Central memory CD8-positive, alpha-beta T cell (primary cell): ENCODE data around the gene MTRF1.
"Not testable (repeated sequence)": the region's sequence is repeated elsewhere in the genome, so short reads cannot be mapped to it uniquely, and the experiment has no call there.

Experiments
- ATAC-seq: fragments of 150-1000 bp; cut with Tn5 transposase; replicated peaks from 2 replicates; pipeline ENCODE4 v1.10.0; 2022; ENCODE audit warnings: mild to moderate bottlenecking, moderate FRiP score, moderate number of reproducible peaks; ENCODE audit not compliant: poor library complexity, severe bottlenecking; ENCODE audit errors: extremely low read depth
- DNase-seq, 2 donors: peaks; one replicate each; pipeline ENCODE4 v3.0.0; 2021; ENCODE audit warnings: low spot score in 2 of 2
- H3K27ac Mint-ChIP-seq: one replicate; pipeline ENCODE4 v1.8.0; 2022; ENCODE audit warnings: low read depth, mild to moderate bottlenecking, moderate library complexity, mixed read lengths
- H3K27me3 Mint-ChIP-seq: one replicate; pipeline ENCODE4 v1.8.0; 2022; ENCODE audit warnings: mixed read lengths
- H3K36me3 Mint-ChIP-seq: one replicate; pipeline ENCODE4 v1.8.0; 2022; ENCODE audit warnings: mild to moderate bottlenecking, moderate library complexity, mixed read lengths; ENCODE audit not compliant: insufficient read depth
- H3K4me1 Mint-ChIP-seq: one replicate; pipeline ENCODE4 v1.8.0; 2022; ENCODE audit warnings: mixed read lengths
- H3K4me3 Mint-ChIP-seq: one replicate; pipeline ENCODE4 v1.8.0; 2022; ENCODE audit warnings: mild to moderate bottlenecking, moderate library complexity, mixed read lengths
- H3K9me3 Mint-ChIP-seq: one replicate; pipeline ENCODE4 v1.8.0; 2022; ENCODE audit warnings: mixed read lengths

MTRF1 gene

DNA sequence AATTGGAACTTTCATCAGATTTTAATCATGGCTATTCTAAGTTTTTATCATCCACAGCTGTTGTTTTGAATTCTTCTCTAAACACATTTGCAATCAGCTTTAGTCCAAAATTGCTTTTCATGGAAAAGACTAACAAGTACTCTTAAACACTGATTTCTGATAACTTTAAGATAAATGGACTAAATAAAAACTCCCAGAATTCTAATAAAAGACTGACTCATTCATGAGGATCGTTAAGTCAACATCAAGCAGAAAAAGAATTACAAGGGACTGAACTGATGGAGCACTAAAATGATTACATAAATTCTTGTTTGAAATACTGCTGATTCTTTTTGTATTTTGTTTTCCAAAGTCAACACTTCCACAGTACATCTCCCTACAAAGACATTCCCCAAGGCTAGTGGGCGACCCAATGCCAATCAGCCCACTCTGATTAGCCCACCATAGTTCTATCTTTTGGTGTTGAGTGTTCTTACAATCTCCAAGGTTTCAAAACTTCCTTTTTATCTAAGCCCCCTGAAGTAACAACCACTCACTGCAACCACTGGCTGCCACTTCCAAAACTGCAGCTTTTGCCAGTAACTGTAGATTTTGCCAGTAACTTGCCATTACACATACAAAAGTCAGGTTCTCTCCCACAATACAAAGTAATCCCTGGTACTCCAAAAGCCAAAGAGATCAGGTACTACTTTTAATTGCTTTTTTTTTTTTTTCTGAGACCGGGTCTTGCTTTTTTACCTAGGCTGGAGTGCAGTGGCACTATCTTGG lies 33.7 kb upstream of the MTRF1 start:
- no peaks in the 10 kb centered on the region for H3K4me1 Mint-ChIP-seq
- no peak for ATAC-seq
- no peak for DNase-seq
- no peak overlapping the region for H3K4me3 Mint-ChIP-seq
- no peaks in the 10 kb centered on the region for H3K9me3 Mint-ChIP-seq
- no peaks in the 10 kb centered on the region for H3K27me3 Mint-ChIP-seq
- H3K36me3 Mint-ChIP-seq = no peaks in the 10 kb centered on the region
- no peak overlapping the region for H3K27ac Mint-ChIP-seq

DNA sequence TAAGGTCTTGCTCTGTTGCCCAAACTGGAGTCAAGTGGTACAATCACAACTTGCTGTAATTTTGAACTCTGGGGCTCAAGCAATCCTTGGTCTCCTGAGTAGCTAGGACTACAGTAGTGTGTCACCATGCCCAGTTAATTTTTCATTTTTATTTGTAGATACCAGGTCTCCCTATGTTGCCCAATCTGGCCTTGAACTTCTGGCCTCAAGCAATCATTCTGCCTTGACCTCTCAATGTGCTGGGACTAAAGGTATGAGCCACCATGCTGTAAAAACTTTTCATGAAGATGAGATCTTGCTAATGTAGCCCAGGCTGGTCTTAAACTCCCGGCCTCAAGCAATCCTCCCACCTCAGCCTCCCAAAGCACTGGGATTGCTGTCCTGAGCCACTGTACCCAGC lies 32.6 kb upstream of the MTRF1 start:
- no peaks in the 10 kb centered on the region for H3K36me3 Mint-ChIP-seq

DNA sequence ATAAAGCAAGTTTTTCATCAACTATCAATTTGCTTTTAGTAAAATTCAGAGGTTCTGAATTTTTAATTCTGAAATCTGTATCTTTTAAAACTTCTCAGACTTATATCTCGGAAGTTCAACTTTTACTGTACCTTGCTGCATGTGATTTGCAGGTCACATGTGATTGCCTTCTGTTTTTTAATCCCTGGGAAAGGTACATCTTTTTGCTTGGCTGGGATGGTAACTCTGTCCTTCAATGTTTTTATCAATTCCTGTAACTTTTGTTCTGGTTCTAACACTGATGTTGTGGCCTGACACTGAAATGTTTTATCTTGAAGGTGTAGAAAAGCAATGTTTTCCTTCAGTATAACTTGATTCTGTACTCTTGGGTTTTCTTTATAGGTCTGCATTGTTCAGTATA lies 31.5 kb upstream of the MTRF1 start:
- H3K27me3 Mint-ChIP-seq = peaks cover 10% of the 10 kb centered on the region
- H3K4me3 Mint-ChIP-seq = no peak overlapping the region
- DNase-seq (no peak), ATAC-seq (no peak)
- H3K4me1 Mint-ChIP-seq = no peaks in the 10 kb centered on the region
- H3K27ac Mint-ChIP-seq = no peak overlapping the region
- H3K36me3 Mint-ChIP-seq = no peaks in the 10 kb centered on the region
- H3K9me3 Mint-ChIP-seq = no peaks in the 10 kb centered on the region

More for the DNA sequence above, 32.6 kb upstream of the MTRF1 start:
- no peak overlapping the region for H3K4me3 Mint-ChIP-seq
- no peaks in the 10 kb centered on the region for H3K9me3 Mint-ChIP-seq
- no peak for DNase-seq
- ATAC-seq = no peak
- H3K4me1 Mint-ChIP-seq = no peaks in the 10 kb centered on the region
- H3K27me3 Mint-ChIP-seq = peaks cover 10% of the 10 kb centered on the region
- no peak overlapping the region for H3K27ac Mint-ChIP-seq

DNA sequence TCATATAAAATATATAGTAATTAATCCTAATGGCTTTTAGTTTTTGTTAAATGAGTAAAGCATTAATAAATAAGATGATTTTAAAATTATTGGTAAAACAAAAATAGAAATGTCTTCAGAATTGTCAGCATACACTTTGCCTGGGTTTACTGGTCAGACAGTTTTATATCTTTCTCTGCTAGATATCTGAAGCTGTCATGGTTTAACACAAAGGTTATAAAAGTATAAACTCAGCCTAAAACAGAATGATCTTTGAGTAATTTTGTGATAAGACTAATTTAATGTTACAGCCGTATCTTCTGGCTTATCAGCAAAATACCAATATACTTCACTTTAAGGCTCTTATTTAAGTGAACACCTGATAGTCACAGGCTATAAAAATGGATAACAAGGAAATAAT lies 29.9 kb upstream of the MTRF1 start:
- H3K27ac Mint-ChIP-seq = no peak overlapping the region
- no peaks in the 10 kb centered on the region for H3K36me3 Mint-ChIP-seq
- DNase-seq (no peak), ATAC-seq (no peak)
- H3K9me3 Mint-ChIP-seq = no peaks in the 10 kb centered on the region
- H3K4me3 Mint-ChIP-seq = no peak overlapping the region
- H3K4me1 Mint-ChIP-seq = no peaks in the 10 kb centered on the region
- H3K27me3 Mint-ChIP-seq = peaks cover 10% of the 10 kb centered on the region

DNA sequence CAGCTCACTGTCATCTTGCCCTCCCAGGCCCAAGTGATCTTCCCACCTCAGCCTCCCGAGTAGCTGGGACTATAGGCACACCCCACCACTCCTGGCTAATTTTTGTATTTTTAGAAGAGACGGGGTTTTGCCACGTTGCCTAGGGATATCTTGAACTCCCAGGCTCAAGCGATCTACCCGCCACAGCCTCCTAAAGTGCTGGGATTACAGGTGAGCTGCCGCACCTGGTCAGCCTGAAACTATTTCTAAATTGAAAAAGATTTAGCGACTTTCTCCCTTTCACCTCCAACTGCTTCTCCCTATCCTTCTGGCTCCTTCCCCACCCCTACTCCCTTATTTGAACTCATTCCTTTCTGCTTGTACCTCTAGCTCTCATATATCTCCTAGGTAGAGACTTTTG lies 27.9 kb upstream of the MTRF1 start:
- no peaks in the 10 kb centered on the region for H3K9me3 Mint-ChIP-seq
- DNase-seq = no peak
- H3K27me3 Mint-ChIP-seq = peaks cover 10% of the 10 kb centered on the region
- H3K27ac Mint-ChIP-seq = no peak overlapping the region
- peaks cover 11% of the 10 kb centered on the region for H3K4me1 Mint-ChIP-seq
- ATAC-seq = no peak
- H3K36me3 Mint-ChIP-seq = no peaks in the 10 kb centered on the region
- H3K4me3 Mint-ChIP-seq = no peak overlapping the region

DNA sequence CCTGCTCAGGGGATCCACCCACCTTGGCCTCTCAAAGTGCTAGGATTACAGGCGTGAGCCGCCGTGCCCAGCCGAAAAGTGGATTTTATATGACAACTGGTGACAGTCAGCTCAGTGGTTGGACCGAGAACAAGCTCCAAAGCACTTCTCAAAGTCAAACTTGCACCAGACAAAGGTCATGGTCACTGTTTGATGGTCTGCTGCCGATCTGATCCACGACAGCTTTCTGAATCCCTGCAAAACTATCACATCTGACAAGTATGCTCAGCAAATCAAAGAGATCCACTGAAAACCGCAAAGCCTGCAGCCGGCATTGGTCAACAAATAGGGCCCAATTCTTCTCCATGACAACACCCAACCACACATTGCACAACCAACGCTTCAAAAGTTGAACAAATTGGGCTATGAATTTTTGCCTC lies 26.1 kb upstream of the MTRF1 start:
- Mint-ChIP-seq H3K36me3 (no peaks in the 10 kb centered on the region), H3K4me3 (no peak overlapping the region), H3K4me1 (peaks cover 11% of the 10 kb centered on the region), H3K9me3 (no peaks in the 10 kb centered on the region), H3K27ac (no peak overlapping the region), H3K27me3 (peaks cover 10% of the 10 kb centered on the region)
- no peak for DNase-seq
- ATAC-seq = no peak

DNA sequence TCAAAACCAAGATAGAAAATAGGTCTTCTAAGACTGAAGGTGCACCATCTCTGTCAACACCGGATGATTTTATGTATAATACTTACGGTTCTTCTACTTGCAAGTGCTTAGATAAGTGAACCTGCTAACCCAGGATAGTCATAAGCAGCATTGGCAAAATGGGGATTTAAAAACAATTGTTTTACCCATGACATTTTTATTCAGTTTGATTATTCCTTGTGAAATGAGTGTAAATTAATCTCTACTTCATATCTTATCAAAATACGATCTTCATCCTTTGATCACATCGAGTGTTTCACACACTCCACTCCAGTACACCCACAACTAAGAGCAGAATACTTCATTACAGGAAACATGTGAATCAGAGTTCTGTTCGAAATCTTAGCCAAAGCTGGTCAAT lies 23.0 kb upstream of the MTRF1 start:
- H3K27ac Mint-ChIP-seq = no peak overlapping the region
- no peaks in the 10 kb centered on the region for H3K36me3 Mint-ChIP-seq
- ATAC-seq = no peak
- peaks cover 4% of the 10 kb centered on the region for H3K27me3 Mint-ChIP-seq
- no peak for DNase-seq
- H3K9me3 Mint-ChIP-seq = no peaks in the 10 kb centered on the region
- H3K4me3 Mint-ChIP-seq = no peak overlapping the region
- peaks cover 11% of the 10 kb centered on the region for H3K4me1 Mint-ChIP-seq

DNA sequence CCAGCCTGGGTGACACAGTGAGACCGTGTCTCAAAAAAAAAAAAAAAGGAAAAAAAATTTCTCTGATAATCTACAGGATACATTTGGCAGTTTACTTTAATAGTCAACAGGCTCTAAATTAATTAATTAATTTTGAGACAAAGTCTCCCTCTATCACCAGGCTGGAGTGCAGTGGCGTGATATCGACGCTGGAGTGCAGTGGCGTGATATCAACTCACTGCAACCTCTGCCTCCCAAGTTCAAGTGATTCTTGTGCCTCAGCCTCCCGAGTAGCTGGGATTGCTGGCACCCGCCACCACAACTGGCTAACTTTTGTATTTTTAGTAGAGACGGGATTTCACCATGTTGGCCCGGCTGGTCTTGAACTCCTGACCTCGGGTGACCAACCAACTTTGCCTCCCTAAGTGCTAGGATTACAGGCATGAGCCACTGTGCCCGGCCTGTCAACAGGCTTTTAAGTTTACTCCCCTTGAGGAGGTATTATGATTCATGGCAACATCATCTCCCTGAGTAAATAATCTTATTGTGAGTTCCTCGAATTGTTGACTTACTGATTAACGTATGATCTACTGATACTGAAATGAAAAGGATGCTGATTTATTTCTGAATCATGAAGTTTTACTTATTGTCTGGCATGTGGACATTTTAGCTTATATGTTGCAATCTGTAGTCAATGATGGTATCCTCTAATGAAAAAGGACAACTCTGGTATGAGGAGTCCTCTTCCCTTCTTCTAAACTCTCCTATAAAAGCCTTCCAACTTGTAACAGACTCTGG lies 21.3 kb upstream of the MTRF1 start:
- Mint-ChIP-seq H3K36me3 (no peaks in the 10 kb centered on the region), H3K27me3 (peaks cover 13% of the 10 kb centered on the region), H3K27ac (no peak overlapping the region), H3K4me3 (no peak overlapping the region), H3K9me3 (no peaks in the 10 kb centered on the region), H3K4me1 (peaks cover 11% of the 10 kb centered on the region)
- ATAC-seq = no peak
- DNase-seq = no peak

DNA sequence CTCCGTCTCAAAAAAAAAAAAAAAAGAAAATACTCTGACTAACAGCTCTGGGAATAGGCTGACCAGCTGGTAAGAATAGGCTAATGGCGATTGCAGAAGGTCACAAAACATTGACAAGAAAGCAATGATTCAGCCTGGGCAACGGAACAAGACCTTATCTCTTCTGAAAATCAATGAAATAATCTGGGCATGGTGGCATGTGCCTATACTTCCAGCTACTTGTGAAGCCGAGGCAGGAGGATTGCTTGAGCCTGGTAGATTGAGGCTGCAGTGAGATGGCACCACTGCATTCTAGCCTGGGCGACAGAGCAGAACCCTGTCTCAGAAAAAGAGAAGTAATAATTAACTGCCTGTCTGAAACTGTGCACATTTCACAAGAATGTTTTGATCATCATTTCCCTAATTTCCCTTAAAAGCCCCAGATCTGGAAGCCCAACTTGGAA lies 18.8 kb upstream of the MTRF1 start:
- DNase-seq (no peak), ATAC-seq (no peak)
- H3K27ac Mint-ChIP-seq = no peak overlapping the region
- no peaks in the 10 kb centered on the region for H3K9me3 Mint-ChIP-seq
- H3K4me3 Mint-ChIP-seq = no peak overlapping the region
- H3K36me3 Mint-ChIP-seq = no peaks in the 10 kb centered on the region
- H3K27me3 Mint-ChIP-seq = peaks cover 13% of the 10 kb centered on the region
- H3K4me1 Mint-ChIP-seq = peaks cover 10% of the 10 kb centered on the region

DNA sequence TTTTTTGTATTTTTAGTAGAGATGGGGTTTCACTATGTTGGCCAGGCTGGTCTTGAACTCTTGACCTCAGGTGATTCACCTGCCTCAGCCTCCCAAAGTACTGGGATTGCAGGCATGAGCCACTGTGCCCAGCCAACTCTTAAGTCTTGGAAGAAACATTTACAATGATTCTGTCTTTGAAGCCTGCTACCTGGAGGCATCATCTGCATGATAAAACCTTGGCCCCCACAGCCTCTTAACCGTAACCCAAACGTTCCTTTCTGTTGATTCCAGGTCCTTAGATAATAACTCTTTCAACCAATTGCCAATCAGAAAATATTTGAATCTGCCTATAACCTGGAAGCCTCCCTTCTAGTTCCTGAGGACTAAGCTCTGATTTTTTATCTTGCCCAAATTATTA lies 15.8 kb upstream of the MTRF1 start:
- not testable (repeated sequence) for DNase-seq, H3K4me3 Mint-ChIP-seq, H3K4me1 Mint-ChIP-seq, H3K27ac Mint-ChIP-seq, ATAC-seq, H3K36me3 Mint-ChIP-seq, H3K9me3 Mint-ChIP-seq
- H3K27me3 Mint-ChIP-seq = peaks cover 13% of the 10 kb centered on the region

DNA sequence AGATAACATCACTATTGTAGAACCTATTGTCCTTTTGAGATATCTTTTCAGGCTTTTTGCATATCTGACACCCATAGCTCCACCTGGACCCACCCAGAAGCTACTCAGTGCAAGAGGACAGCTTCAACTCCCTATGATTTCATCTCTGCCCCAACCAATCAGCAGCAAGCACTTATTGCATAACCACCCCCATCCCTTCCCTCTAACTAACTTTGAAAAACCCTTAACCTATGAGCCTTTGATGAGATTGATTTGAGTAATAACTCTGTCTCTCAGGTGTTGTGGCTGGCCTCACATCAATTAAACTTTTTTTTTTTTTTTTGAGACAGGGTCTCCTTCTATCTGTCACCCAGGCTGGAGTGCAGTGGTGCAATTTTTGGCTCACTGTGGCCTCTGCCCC lies 13.4 kb upstream of the MTRF1 start:
- no peak overlapping the region for H3K27ac Mint-ChIP-seq
- peaks cover 1% of the 10 kb centered on the region for H3K36me3 Mint-ChIP-seq
- no peak for DNase-seq
- H3K9me3 Mint-ChIP-seq = no peaks in the 10 kb centered on the region
- no peak for ATAC-seq
- peaks cover 6% of the 10 kb centered on the region for H3K4me1 Mint-ChIP-seq
- H3K27me3 Mint-ChIP-seq = peaks cover 13% of the 10 kb centered on the region
- no peak overlapping the region for H3K4me3 Mint-ChIP-seq

DNA sequence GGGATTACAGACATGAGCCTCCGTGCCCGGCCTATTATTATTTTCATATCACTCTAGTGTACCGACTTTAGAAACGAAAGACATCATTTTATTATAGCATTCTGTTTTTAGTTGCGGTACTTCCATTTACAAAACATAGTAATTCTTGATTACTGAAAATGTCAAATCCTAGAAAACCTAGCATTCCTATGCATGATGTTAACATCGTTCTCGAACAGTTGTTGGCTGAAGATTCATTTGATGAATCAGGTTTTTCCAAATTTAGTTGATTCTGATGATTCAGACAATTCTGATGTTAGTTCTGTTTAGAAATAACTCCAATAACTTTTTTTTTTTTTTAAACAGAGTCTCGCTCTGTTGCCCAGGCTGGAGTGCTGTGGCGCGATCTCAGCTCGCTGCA lies 11.5 kb upstream of the MTRF1 start:
- DNase-seq (no peak), ATAC-seq (no peak)
- H3K27ac Mint-ChIP-seq = no peak overlapping the region
- H3K4me1 Mint-ChIP-seq = peaks cover 16% of the 10 kb centered on the region
- no peak overlapping the region for H3K4me3 Mint-ChIP-seq
- peaks cover 1% of the 10 kb centered on the region for H3K36me3 Mint-ChIP-seq
- no peaks in the 10 kb centered on the region for H3K27me3 Mint-ChIP-seq
- H3K9me3 Mint-ChIP-seq = no peaks in the 10 kb centered on the region

DNA sequence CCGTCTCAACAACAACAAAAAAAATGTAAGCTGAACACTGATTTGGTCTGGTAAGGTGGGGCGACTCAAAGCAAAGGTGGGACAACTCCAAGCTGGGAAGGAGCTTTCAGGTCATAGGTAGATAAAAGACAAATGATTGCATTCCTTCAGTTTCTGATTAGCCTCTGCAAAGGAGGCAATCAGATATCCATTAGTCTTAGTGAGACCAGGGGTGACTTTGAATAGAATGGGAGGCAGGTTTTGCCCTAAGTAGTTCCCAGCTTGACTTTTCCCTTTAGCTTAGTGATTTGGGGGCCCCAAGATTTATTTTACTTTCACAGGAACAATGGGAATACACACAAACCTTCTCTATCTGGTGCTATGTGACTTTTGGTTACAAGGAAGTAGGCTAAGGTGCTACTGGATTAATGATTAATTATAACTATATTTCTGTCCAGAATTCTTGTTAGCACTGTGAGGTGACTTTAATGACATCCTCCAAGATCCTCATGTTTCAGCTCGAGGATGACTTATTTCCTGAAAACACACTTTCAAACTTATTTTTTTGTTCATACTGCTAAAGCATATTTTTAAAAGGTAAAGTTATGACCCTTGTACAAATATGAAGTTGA lies 10.6 kb upstream of the MTRF1 start:
- Mint-ChIP-seq H3K27me3 (no peaks in the 10 kb centered on the region), H3K36me3 (peaks cover 1% of the 10 kb centered on the region), H3K4me3 (no peak overlapping the region), H3K4me1 (peaks cover 16% of the 10 kb centered on the region), H3K27ac (no peak overlapping the region), H3K9me3 (no peaks in the 10 kb centered on the region)
- no peak for ATAC-seq
- DNase-seq = no peak
